GOT3 (cell line): ENCODE data around the gene TGDS.

Source experiments
- DNase-seq: peaks from one replicate; lab custom pipeline; 2025; ENCODE audit warnings: mixed read lengths; lab: John Stamatoyannopoulos, UW

Gene TGDS

DNA sequence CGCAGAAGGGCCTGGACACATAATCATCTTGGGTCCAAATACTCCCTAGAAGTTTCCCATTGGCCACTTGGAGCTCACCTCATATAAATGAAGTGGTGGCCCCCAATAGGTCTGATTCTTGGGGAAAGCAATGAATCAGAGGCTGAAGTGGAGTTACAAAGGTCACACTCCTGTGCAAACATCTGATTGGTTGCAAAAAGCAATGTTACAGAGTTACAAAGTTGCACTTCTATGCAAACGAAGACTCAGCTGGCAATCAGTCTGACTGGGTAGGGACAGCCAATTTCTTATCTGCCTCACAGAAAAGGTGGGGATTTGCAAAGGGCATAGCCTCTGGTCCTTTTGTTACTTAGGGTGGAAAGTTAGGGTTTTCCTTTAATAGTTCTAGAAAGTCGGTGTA lies 3.9 kb upstream of the TGDS start:
- no peak for DNase-seq

DNA sequence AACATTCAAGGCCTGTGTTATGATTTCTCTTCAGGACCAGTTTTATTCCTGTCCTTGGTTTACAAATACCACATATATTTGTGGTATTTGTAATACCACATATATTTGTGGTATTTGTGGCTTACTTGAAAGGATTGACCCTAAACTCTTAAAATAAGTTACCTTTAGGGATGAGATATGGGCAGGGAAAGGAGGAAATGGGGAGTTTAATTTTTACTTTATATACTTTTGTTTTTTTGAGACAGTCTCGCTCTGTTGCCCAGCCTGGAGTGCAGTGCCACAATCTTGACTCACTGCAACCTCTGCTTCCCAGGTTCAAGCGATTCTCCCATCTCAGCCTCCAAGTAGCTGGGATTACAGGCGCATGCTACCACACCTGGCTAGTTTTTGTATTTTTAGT lies 2.3 kb upstream of the TGDS start:
- DNase-seq = no peak

DNA sequence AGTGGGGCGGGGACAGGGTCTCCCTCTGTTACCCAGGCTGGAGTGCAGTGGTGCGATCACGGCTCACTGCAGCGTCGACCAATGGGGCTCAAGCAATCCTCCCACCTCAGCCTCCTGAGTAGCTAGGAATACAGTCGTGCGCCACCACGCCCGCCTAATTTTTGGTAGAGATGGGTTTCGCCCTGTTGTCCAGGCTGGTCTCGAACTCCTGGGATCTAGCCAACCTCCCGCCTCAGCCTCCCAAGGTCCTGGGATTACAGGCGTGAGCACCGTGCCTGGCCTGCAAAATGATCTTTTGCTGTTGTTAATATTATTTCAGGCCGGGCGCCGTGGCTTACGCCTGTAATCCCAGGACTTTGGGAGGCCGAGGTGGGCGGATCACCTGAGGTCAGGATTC lies 621 bp upstream of the TGDS start:
- DNase-seq = no peak

DNA sequence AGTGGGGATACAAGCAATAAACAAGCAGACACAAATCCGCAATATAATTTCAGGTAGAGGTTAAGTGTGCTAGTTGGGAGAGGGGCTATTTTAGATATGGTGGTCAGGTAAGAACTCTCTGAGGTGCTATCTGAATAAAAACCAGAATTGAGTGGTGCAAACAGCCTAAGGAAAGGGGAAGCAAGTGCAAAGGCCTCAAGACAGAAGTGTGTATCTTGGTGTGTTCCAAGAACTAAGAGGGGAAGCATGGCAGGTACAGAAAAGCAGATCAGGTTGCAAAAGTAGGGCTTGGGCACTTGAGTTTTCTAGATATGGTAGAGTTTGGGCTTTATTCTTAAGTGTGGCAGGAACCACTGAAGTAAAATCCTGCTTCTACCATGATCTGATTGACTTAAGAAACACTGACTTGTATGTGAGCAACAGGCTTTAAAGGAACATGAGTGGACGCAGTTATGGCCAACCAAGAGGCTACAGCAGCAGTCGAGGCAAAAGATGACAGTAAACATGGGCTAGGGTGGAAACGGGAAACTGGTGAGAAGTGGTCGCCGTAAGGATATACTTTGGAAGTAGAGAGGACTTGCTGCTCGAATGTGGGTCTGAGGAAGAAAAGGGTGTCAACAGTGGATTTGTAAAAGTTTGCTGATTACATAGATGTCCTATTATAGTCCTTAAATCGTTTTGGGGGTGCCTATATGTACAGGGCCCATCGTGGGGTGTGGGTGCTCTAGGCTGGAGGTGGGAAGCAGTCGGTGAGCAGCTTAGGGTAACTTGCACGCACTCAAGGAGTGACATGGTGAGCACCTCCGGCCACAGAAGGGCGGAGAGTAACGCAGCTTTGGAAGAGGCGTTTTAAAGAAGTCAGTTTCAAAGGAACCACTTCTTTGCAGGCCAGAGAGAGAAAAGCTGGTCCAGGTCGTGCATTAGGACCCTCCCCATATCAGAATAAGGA lies 677 bp downstream of the TGDS start:
- no peak for DNase-seq

DNA sequence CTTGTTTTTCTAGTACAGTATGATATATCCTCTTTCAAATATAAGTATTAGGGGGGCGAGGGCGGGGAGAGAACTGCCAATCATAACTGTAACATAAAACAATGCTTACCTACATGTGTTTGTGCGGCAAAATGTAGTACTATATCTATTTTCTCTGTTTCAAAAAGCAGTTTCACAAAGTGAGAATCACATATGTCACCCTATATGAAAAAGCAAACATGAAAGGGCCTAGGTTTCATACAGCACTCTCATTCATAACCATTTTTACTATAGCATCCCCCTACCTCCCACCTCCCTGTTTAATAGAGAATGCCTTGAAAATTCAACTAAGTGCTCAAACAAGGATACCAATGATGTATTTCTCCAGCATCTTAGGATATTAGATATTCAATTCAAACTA lies 5.2 kb downstream of the TGDS start:
- DNase-seq = no peak

DNA sequence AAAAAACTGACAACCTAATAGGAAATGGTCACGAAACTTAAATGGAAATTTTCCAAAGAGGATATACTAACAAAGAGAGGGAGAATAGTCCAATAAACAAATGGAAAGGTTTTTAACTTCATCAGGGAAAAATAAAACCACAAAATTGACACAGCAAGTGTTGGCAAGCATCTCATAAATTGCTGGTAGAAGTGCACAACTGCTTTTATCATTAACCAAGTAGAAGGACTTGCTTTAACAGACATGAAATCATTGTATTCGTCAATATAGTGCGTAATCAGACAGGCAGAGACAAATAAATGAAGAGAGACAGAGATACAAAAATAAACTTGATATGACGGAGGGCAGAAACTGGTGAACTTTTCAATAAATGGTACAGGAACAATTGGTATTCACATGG lies 7.4 kb downstream of the TGDS start:
- DNase-seq = no peak

DNA sequence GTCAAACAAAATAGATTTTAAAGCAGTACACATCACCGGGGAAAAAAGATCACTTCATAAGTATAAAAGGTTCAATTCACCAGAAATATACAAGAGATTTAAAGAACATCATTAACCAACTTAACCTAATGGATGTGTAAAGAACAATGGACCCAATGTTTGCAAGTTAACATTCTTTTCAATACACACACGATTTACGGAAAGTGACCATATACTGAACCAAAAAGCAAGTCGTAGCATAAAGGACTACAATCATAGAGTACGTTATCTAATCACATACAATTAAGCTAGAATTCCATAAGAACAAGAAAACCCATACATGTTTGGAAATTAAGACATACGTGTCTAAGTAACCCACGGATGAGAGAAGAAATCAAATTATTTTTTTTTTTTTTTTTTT lies 9.6 kb downstream of the TGDS start:
- DNase-seq = no peak

DNA sequence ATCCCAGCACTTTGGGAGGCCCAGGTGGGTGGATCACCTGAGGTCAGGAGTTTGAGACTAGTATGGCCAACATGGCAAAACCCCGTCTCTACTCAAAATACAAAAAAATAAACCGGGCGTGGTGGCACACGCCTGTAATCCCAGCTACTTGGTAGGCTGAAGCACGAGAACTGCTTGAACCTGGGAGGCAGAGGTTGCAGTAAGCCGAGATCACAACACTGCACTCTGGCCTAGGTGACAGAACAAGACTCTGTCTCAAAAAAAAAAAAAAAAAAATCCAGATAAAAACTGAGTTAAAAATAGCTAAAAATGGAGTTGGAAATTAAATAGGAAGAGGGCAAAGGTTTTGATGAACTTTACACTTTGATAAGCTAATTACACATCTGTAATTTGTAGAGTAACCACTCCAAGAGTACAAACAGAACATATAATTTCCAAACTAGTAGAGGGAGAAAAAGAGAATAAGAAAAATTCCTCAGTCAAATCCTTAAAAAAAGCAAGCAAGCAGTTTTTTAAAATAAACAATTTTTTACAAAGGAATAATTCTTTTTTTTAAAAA lies 10.3 kb downstream of the TGDS start:
- DNase-seq = no peak

DNA sequence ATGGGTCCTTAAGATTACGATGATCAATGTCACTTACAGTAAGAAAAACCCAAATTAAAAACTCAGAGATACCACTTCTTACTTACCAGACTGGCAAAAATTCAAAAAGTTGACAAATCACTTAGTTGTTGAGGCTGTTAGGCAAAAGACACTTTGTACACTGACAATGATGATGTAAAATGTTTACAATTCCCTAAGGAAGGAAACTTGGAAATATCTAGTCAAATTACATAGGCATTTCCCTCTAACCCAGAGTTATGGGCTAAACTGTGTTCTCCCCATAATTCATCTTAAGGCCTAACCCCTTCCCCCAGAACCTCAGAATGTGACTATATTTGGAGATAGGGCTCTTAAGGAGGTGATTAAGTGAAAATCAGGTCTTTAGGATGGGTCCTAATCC lies 12.0 kb downstream of the TGDS start:
- DNase-seq = no peak

DNA sequence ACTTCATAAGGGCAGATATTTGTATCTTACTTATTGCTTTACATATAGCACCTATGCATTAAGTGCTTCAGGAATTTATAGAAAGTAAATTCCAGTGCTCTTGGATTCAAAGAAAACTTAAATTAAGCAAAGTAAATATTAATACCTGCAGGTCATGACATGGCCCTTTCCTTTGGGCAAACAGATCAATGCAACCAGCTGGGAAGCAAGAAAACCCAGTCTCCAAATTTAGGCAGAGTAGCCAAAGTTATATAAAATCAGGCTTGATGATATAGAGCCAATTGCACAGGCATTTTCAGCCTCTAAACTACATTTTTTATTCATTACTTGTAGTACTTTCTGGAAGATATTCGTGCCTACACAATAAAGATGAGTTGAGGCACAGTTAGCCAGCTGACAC lies 16.9 kb downstream of the TGDS start:
- DNase-seq = no peak

DNA sequence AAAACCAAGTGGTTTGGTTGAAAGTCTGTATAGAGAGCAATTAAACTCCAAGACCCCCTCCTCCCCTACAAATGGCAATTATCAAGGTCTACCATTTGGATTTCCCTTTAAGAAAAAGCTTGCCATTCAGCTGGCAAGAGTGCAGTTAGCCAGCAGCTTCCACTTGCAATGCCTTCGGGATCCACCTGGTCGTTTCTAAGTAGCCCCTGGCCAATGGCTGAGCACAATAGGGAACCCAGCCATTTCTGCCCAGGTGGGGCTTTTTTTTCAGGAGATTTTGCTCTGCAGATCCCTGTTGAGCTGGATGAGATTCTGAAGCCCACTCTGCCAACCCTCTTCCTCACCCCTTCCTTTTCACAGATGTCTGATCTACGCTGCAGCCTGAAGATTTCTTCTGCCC lies 26.3 kb downstream of the TGDS start:
- DNase-seq = no peak

DNA sequence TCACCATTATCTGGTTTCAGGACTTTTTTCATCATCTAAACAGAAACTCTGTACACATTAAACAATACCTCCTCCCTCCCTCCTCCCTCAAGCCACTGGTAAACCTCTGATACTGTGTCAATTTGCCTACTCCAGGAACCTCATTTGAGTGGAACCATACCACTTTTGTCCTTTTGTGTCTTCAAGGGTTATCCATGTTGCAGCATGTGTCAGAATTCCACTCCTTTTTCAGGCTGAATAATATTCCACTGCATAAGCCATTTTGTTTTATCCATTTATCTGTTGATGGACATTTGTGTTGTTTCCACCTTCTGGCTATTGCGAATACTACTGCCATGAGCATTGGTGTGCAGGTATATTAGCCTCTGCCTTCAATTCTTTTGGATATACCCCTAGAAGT lies 27.5 kb downstream of the TGDS start:
- no peak for DNase-seq

DNA sequence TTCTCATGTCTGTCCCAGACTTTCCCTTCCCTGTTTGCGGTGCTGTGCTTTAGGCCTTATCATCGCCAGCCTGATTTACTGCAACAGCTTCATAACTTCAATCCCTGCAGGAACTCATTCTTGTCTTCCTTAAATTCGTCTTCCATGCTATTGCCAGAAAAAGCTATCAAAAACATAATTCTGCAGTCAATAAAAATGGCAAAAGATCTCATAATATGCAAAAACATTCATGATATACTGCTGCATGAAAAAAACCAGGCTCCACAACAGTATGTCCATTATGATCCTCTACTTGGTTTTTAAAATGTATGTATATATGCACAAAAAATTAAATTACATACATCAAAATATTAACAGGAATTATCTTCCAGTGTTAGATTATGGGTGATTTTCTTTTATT lies 28.4 kb downstream of the TGDS start:
- DNase-seq = no peak

DNA sequence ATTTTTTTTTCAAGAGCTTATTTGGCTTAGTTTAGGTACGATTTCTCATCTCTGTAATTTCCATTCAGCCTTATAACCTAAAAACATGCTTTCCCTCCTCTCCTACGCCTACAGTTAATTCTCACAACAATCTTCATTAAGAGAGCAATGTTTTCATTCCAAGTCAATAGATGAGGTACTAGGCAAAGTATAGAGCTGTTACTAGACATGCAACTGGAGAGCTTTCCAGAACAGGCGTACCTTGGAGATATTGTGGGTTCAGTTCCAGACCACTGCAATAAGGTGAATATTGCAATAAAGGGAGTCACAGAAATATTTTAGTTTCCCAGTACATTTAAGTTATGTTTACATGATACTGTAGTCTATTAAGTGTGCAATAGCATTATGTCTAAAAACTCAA lies 34.8 kb downstream of the TGDS start:
- DNase-seq = no peak

DNA sequence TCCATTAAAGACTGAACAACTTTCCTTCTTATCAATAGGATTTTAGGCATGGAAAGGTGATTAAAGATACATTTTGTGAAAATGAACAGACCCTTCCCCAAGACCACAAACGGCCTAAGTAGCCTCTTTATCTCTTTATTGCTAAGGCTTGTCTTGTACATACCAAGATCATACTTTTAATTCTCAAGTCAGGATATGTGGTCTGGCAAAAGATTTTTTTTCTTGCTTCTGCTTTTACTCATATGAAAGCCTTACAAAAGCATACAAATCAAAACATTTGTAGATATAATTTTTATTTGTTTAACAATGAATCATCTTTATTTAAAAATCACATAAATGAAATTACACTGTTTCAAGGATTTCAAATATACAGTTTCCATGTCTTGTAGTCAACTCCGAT lies 35.8 kb downstream of the TGDS start:
- no peak for DNase-seq

DNA sequence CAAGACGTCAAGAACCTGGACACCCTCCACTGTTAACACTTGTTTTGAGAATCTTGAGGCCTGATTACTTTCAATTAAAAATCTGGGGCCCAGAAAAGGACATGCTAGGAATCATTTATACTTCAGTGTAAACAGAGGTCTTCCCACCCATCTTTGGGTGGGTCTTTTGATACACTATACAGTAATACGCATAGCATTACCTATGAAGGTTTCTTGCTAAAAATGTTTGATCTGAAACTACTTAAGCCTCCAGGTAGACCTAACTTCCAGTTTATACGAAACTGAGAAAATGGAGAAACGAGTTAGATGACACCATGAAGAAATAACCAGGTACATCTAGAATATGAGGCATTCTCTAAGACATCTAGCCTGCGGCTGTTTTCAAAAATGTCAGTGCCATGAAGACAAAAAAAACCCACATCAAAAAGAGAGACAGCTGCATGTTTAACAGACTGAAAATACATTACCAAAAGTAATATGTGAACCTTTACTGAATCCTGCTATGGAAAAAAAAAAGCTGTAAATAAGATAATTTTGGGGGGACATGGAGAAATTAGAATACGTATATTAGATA lies 36.6 kb downstream of the TGDS start:
- DNase-seq = no peak

DNA sequence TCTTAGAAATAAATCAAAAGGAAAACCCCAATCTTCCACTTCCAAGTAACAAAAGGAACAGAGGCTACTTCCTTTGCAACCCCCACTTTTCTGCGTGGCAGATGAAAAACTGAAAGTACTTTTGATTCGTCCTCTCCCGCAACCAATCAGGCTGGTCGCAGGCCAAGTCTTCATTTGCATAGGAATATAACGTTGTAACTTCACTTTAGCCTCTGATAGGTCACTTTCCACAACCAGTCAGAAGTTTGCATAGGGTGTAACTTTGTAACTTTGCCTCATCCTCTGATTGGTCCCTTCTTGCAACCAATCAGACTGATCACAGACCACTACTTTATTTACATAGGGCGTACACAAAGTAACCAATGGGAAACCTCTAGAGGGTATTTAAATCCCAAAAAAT lies 37.2 kb downstream of the TGDS start:
- DNase-seq = no peak

DNA sequence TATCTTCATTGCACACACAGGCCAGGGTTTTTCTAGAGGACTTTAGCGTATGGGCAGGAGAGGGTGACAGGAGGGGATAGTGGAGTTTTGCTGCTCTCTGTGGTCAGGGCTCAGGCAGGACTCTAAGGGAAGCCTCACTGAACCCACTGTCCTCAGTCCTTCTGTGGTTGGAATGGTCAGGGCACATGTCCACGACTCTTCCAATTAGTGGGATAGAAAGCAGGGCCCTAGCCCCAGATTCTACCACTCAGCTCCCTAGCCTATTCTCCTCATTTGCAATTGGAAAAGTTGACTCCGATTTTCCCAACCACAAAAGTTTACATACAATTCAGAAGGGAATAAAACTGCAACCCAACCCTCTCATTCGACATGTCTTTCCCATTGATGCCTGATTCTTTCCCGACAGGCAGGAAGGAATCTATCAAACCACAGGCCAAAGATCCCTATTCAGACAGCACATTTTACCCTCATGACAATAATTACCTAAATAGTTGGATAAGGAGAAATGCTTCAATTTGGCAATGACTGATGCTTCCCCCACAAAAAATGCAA lies 38.2 kb downstream of the TGDS start:
- DNase-seq = no peak

DNA sequence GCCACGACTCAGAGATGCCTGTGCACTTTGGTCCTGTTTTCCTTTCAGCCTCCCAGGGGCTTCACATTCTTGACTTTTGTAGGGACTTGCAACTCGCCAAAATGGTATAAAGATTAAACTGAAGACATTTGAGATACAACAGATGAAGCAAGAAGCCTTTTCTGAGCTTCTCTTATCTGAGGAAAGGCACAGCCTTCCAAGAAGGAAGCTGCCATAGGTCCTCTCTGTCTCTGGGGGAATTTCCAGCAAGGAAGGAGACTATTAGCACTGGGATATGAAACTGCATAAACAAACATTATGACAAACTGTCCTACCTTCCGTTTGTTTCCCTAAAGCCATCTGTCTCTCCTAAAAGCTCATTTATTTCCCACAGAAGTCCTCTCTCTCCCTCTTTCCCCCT lies 39.3 kb downstream of the TGDS start:
- DNase-seq = no peak

DNA sequence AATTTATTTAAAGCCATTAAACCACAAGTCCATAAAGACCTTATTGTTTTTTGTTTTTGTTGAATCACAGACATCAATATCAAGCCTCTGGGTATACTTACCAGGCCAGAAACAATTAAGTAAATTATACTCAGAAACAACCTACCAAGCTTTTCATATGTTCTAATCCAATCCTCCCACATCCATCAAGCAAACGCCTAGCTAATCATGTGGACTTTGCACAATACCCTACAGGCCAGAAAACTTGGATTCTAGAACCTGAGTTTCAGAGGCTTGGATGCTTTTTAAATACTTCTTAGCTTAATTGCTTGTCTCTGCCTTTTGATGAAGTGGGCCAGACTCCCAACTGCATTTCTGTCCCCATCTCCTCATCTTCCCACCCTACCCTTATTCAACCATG lies 39.9 kb downstream of the TGDS start:
- DNase-seq = no peak

DNA sequence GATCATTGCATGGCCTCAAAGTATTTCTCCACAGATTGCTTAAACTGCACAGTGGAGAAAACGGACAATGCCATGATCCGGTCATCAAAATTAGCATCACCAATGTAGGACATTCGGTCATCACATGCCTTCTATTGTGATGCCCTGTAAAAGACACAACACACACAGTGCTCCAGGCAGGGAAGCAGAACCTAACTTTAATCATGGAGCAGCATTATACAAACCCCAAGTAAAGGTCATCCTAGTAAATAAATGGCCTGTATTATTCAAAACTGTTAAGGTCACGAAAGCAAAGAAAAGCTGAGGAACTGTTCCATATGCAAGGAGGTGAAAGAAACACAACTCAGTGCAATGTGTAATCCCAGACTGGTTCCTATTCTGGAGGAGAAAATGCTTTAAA lies 42.2 kb downstream of the TGDS start:
- no peak for DNase-seq

DNA sequence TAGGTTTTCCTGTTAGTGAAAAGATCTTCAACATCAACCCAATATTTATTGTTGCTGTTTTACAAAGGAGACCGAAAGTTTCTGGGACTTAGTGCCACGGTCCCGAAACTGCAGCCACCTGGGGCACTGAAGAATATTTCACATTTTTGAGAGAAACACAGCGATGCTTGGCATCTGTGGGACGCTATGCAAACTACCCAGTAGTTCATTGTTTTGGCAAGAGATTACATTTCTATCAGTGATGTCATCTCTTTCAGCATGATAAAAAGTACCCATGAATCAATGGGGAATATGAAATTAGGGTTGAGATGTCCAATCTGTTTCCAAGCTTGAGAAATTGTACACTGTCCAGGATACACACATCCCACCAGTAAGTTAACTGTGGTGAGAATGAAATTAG lies 43.9 kb downstream of the TGDS start:
- DNase-seq = no peak

DNA sequence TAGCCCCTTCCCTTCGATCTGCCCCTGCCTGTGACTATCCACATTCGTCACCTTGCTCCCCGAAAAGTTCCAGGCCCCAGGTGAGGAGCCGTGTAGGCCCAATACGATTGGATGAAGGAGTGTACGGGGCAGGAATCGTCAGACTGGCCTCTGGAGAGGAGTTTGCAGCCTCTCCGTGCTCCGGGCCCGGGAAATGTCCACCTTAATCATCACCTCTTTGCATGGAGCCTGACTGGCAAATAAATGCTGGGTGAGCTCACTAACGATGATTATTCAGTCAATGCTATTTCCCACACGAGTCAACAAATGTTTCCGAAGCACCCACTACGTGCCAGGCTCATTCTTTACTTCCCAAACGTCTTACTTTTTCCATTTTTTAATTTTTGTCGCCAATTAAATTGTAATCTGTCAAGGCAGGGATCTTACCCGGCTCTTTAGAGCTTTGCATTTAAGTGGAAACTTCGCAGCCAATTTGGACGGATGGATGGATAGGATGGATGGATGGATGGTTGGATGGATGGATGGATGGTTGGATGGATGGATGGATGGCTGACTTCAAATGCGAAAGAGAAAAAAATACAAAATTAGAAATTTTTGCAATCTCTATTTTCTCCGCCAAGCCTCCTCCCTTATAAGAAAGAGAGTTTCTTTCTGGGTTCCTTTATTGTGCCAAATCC lies 45.8 kb downstream of the TGDS start:
- DNase-seq = no peak
